H1 (cell line): ENCODE data around the gene EPDR1. TPM values are rescaled to one million over a fixed set of nuclear protein-coding genes. Genes with fewer than 3 reads are reported as not detected.

Experiments used
- ATF2 ChIP-seq: IDR thresholded peaks from 2 replicates; pipeline ENCODE4 v1.6.1; 2012; ENCODE audit warnings: low read length, inconsistent platforms
- FOSL1 ChIP-seq: IDR thresholded peaks from 2 replicates; pipeline ENCODE4 v1.6.1; 2011; ENCODE audit warnings: mild to moderate bottlenecking, low read depth, low read length, moderate library complexity; ENCODE audit not compliant: insufficient read depth
- KDM4A ChIP-seq: IDR thresholded peaks from one replicate; pipeline ENCODE4 v1.7.1; 2012; ENCODE audit warnings: low read depth, mild to moderate bottlenecking, moderate library complexity, low read length, inconsistent platforms; ENCODE audit not compliant: severe bottlenecking
- POU5F1 ChIP-seq: IDR thresholded peaks from 2 replicates; pipeline ENCODE4 v1.6.1; 2011; ENCODE audit warnings: low read depth, mild to moderate bottlenecking, low read length, moderate library complexity
- SP2 ChIP-seq: IDR thresholded peaks from 2 replicates; pipeline ENCODE4 v1.6.1; 2012; ENCODE audit warnings: mild to moderate bottlenecking, low read length, inconsistent platforms
- polyA plus RNA-seq, 7 experiments: library from polyadenylated mRNA; depleted of rRNA in 3 of 7; stranded (reverse) in 5 of 7; unstranded in 2 of 7; fragments of >200 nt in 5 of 7; fragments of 200-250 nt in 2 of 7; gene quantifications; 1 replicate in 5 of 7; 2 replicates in 1 of 7; 4 replicates in 1 of 7; pipeline versions ENCODE4 v1.2.1 to v1.2.3, GENCODE V29; 2011 to 2013; ENCODE audit warnings: missing spikeins in 2 of 7, mixed read lengths in 2 of 7
- total RNA-seq: library from RNA; stranded (reverse); fragmentation: NEBNext Ultra II Directional; extraction: Animal tissue kit (Norgen Biotek cat#: 25700); gene quantifications from 2 replicates; pipeline ENCODE4 v1.2.1, GENCODE V29; 2021

EPDR1 gene
- total and polyA plus RNA-seq, 2 of the 8 experiments (the other 6 are each of a cell fraction or from before 2014, with no cell fraction given), result 6.4 to 8.2 TPM

GRCh38 chr7:37982423-37982822, 62.0 kb downstream of the EPDR1 start (continued):
- TF ChIP-seq ATF2, result no peak
- TF ChIP-seq FOSL1, result no peak
- TF ChIP-seq KDM4A, result no peak
- TF ChIP-seq SP2, result no peak
- no peak for TF ChIP-seq POU5F1
